K562 (cell line): ENCODE data around the gene RNPEP. TPM values are rescaled to one million over a fixed set of nuclear protein-coding genes. Genes with fewer than 3 reads are reported as not detected.

Experiments
- FOXA3 ChIP-seq, 2 experiments: fragments of 450-650 bp in 1 of 2; sonication (generic) in 1 of 2; formaldehyde crosslinking; IDR thresholded peaks in 1 of 2; conservative IDR thresholded peaks in 1 of 2; 2 replicates each; pipeline versions ENCODE4 v1.4.0 to v1.8.0; 2020 to 2022; ENCODE audit warnings: mild to moderate bottlenecking in 2 of 2, missing genetic modification reagents in 1 of 2
- HDAC2 ChIP-seq: fragments of 450-650 bp; IDR thresholded peaks from 2 replicates; pipeline ENCODE4 v1.6.1; 2016; ENCODE audit warnings: mild to moderate bottlenecking
- ZNF589 ChIP-seq: fragments of 200-800 bp; sonication (Bioruptor generic); IDR thresholded peaks from 2 replicates; pipeline ENCODE4 v1.6.1; 2016; ENCODE audit warnings: low read depth, missing genetic modification characterization, missing compliant biosample characterization
- polyA plus RNA-seq, 8 experiments: library from polyadenylated mRNA; depleted of rRNA in 4 of 8; stranded (reverse) in 5 of 8; unstranded in 3 of 8; fragments of >200 nt; fragmentation: Nextera tagmentation in 2 of 8; fragmentation: Illumina TruSeq in 1 of 8; extraction: Ambion mirVana in 2 of 8; extraction: Trizol in 1 of 8; gene quantifications; 2 replicates each; pipeline versions ENCODE4 v1.2.1 to v1.2.3, GENCODE V29; 2011 to 2014; ENCODE audit warnings: inconsistent platforms in 1 of 8, missing spikeins in 1 of 8
- total RNA-seq, 7 experiments: library from RNA; depleted of rRNA in 6 of 7; stranded (reverse); fragments of >200 nt in 6 of 7; fragmentation: Illumina TruSeq in 2 of 7; extraction: Trizol in 2 of 7; gene quantifications; 2 replicates each; pipeline versions ENCODE4 v1.2.1 to v1.2.3, GENCODE V29; 2011 to 2021; ENCODE audit warnings: low replicate concordance in 1 of 7
- TF ChIP-seq, protein P1 (sequence below): fragments of 450-650 bp; IDR thresholded peaks from 2 replicates; pipeline ENCODE4 v1.6.1; 2016; ENCODE audit warnings: low read depth
- TF ChIP-seq, protein P2 (sequence below), 2 experiments: fragments of 250-450 bp in 1 of 2; fragments of 450-650 bp in 1 of 2; sonication (Bioruptor Pico) in 1 of 2; IDR thresholded peaks; 2 replicates each; pipeline versions ENCODE4 v1.6.1 to v1.8.0; 2016 to 2021; ENCODE audit warnings: mild to moderate bottlenecking in 2 of 2, moderate library complexity in 2 of 2, missing compliant biosample characterization in 1 of 2, missing genetic modification characterization in 1 of 2
- TF ChIP-seq, protein P3 (sequence below): fragments of 450-650 bp; IDR thresholded peaks from 2 replicates; pipeline ENCODE4 v1.6.1; 2017; ENCODE audit warnings: mild to moderate bottlenecking, moderate library complexity
- TF ChIP-seq, protein P4 (sequence below): fragments of 450-650 bp; formaldehyde crosslinking; conservative IDR thresholded peaks from 2 replicates; pipeline ENCODE4 v1.4.0; 2022; ENCODE audit warnings: mild to moderate bottlenecking, missing genetic modification characterization
- TF ChIP-seq, protein P5 (sequence below): fragments of 250-450 bp; sonication (Bioruptor Pico); IDR thresholded peaks from 2 replicates; pipeline ENCODE4 v1.8.0; 2022; ENCODE audit warnings: inconsistent platforms

The RNPEP gene
- total and polyA plus RNA-seq, 9 of the 15 experiments (the other 6 are each of a cell fraction or from before 2014, with no cell fraction given): 27.5 to 131 (median 63.4) TPM

DNA sequence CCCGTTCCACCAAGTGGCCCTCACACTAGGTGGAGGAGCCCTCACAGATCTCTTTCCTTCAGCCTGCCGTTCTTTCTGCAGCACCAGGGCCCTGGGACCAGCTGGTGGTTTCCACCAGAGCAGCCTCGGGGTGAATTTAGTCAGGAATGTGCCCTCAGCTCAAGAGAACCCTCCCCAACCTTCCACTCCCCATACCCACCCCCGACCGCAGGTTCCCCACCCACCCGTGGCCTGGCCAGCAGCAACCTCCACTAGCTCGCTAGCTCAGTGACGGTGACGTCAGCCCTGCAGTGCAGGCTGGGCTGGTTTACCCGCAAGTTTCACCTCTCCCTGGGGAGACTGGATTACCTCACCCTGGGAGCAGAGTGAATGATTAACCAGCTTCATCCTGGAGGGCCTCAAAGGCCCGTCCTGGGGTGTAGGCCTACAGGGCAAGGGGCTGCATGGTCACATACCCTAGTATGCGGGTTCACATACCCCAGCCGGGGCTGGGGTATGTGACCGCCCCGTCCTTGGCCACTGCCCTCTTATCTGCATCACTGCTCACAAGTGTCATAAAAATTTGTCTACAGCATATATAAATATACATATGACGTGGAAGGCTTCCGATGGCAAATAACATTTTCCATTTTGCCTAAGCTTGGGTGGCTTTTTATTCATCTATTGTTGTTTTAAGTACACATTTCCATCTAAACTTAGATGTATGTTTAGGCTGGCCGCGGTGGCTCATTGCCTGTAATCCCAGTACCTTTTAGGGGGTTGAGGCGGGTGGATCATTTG is 52.4 kb downstream of the RNPEP start (continued):
- TF ChIP-seq, protein P1, sequence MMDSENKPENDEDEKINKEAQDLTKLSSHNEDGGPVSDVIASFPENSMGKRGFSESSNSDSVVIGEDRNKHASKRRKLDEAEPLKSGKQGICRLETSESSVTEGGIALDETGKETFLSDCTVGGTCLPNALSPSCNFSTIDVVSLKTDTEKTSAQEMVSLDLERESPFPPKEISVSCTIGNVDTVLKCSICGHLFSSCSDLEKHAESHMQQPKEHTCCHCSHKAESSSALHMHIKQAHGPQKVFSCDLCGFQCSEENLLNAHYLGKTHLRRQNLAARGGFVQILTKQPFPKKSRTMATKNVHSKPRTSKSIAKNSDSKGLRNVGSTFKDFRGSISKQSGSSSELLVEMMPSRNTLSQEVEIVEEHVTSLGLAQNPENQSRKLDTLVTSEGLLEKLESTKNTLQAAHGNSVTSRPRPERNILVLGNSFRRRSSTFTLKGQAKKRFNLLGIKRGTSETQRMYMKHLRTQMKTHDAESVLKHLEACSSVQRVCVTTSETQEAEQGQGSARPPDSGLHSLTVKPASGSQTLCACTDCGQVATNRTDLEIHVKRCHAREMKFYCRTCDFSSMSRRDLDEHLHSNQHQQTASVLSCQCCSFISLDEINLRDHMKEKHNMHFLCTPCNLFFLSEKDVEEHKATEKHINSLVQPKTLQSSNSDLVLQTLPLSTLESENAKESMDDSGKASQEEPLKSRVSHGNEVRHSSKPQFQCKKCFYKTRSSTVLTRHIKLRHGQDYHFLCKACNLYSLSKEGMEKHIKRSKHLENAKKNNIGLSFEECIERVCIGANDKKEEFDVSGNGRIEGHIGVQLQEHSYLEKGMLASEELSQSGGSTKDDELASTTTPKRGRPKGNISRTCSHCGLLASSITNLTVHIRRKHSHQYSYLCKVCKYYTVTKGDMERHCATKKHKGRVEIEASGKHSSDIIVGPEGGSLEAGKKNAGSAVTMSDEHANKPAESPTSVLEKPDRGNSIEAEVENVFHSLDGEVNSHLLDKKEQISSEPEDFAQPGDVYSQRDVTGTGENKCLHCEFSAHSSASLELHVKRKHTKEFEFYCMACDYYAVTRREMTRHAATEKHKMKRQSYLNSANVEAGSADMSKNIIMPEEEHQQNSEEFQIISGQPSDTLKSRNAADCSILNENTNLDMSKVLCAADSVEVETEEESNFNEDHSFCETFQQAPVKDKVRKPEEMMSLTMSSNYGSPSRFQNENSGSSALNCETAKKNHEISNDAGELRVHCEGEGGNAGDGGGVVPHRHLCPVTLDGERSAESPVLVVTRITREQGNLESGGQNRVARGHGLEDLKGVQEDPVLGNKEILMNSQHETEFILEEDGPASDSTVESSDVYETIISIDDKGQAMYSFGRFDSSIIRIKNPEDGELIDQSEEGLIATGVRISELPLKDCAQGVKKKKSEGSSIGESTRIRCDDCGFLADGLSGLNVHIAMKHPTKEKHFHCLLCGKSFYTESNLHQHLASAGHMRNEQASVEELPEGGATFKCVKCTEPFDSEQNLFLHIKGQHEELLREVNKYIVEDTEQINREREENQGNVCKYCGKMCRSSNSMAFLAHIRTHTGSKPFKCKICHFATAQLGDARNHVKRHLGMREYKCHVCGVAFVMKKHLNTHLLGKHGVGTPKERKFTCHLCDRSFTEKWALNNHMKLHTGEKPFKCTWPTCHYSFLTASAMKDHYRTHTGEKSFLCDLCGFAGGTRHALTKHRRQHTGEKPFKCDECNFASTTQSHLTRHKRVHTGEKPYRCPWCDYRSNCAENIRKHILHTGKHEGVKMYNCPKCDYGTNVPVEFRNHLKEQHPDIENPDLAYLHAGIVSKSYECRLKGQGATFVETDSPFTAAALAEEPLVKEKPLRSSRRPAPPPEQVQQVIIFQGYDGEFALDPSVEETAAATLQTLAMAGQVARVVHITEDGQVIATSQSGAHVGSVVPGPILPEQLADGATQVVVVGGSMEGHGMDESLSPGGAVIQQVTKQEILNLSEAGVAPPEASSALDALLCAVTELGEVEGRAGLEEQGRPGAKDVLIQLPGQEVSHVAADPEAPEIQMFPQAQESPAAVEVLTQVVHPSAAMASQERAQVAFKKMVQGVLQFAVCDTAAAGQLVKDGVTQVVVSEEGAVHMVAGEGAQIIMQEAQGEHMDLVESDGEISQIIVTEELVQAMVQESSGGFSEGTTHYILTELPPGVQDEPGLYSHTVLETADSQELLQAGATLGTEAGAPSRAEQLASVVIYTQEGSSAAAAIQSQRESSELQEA: no peak
- TF ChIP-seq ZNF589 (CRISPR knock-in tag): no peak
- no peak for TF ChIP-seq HDAC2
- TF ChIP-seq, protein P2, sequence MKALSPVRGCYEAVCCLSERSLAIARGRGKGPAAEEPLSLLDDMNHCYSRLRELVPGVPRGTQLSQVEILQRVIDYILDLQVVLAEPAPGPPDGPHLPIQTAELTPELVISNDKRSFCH (CRISPR knock-in tag; IDR thresholded peaks at IDR 0.05): no peak
- TF ChIP-seq, protein P2 (tag; IDR thresholded peaks at IDR 0.05): no peak
- no peak for TF ChIP-seq FOXA3 (CRISPR knock-in tag; conservative IDR thresholded peaks at IDR 0.05 in 1 of 2, IDR thresholded peaks at IDR 0.05 in 1 of 2)
- TF ChIP-seq, protein P3, sequence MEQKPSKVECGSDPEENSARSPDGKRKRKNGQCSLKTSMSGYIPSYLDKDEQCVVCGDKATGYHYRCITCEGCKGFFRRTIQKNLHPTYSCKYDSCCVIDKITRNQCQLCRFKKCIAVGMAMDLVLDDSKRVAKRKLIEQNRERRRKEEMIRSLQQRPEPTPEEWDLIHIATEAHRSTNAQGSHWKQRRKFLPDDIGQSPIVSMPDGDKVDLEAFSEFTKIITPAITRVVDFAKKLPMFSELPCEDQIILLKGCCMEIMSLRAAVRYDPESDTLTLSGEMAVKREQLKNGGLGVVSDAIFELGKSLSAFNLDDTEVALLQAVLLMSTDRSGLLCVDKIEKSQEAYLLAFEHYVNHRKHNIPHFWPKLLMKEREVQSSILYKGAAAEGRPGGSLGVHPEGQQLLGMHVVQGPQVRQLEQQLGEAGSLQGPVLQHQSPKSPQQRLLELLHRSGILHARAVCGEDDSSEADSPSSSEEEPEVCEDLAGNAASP: no peak
- TF ChIP-seq, protein P4, sequence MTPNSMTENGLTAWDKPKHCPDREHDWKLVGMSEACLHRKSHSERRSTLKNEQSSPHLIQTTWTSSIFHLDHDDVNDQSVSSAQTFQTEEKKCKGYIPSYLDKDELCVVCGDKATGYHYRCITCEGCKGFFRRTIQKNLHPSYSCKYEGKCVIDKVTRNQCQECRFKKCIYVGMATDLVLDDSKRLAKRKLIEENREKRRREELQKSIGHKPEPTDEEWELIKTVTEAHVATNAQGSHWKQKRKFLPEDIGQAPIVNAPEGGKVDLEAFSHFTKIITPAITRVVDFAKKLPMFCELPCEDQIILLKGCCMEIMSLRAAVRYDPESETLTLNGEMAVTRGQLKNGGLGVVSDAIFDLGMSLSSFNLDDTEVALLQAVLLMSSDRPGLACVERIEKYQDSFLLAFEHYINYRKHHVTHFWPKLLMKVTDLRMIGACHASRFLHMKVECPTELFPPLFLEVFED: no peak
- TF ChIP-seq, protein P5, sequence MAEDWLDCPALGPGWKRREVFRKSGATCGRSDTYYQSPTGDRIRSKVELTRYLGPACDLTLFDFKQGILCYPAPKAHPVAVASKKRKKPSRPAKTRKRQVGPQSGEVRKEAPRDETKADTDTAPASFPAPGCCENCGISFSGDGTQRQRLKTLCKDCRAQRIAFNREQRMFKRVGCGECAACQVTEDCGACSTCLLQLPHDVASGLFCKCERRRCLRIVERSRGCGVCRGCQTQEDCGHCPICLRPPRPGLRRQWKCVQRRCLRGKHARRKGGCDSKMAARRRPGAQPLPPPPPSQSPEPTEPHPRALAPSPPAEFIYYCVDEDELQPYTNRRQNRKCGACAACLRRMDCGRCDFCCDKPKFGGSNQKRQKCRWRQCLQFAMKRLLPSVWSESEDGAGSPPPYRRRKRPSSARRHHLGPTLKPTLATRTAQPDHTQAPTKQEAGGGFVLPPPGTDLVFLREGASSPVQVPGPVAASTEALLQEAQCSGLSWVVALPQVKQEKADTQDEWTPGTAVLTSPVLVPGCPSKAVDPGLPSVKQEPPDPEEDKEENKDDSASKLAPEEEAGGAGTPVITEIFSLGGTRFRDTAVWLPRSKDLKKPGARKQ: no peak
